ENCODE measurements around the gene TPTE.
"Not testable (repeated sequence)": the region's sequence is repeated elsewhere in the genome, so short reads cannot be mapped to it uniquely, and the experiment has no call there.

Gene TPTE

GRCh38 chr21:10521091-10521598, at the start of gene TPTE:
TPTE (plus strand) TSS chr21:10521583; CDS start chr21:10538724, 17,141 bp downstream.
- DNase-seq, result no peak

DNA sequence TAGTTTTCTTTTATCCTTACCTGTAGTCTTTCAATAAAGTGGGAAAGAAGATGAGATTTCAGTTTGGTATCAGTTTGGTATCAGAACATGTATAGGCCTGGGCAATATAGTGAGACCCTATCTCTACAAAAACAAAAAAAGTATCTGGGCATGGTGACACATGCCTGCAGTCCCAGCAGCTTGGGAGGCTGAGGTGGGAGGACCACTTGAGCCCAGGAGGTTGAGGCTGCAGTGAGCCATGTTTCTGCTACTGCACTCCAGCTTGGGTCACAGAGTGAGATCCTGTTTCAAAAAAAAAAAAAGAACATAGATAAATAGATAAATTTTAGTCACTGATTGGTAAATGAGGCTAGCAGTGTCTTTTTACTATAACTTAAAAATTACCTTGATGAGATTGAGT, 49.4 kb upstream of the TPTE start:
- not testable (repeated sequence) for DNase-seq

DNA sequence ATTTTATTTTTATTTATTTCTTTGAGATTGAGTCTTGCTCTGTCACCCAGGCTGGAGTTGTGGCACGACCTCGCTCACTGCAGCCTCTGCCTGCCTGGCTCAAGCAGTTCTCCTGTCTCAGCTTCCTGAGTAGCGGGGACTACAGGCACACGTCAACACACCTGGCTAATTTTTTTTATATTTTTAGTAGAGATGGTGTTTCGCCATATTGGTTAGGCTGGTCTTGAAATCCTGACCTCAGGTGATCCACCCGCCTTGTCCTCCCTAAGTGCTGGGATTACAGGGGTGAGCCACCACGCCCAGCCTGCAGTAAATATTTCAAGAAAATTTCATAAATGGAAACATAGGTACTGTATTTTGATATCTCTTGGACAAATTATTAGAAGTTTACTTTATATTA, 43.6 kb upstream of the TPTE start:
- not testable (repeated sequence) for DNase-seq

- not testable (repeated sequence) for DNase-seq
Observed at GRCh38 chr21:10479875-10480274, 41.5 kb upstream of the TPTE start.

DNA sequence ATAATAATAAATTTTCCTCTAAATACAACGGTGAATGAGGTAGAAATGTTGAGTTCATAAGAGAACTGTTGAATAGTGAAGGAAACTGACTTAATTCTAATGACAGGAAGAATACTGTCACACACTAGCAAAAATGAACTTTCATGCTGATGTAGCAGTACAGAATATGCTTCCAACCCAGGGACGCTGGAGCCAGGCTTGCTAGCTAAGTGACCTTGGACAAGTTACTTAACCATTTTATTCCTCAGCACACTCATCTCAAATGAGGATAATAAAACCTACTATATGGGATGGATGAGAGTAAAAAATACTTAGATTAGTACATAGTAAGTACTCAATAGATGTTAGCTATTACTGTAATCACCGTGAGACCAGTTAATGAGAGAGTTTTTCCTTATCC, 36.5 kb upstream of the TPTE start:
- not testable (repeated sequence) for DNase-seq

DNA sequence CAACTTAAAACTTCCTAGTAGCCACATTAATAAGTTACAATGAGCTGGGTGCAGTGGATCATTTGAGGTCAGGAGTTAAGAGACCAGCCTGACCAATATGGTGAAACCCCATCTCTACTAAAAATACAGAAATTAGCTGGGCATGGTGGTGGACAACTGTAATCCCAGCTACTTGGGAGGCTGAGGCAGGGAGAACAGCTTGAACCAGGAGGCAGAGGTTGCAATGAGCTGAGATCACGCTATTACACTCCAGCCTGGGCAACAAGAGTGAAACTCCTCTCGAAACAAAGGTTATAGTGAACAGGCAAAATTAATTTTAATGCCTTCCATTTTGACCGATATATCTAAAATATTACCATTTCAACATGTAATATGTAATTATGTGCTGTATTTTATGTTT, 30.9 kb upstream of the TPTE start:
- DNase-seq, result not testable (repeated sequence)

DNA sequence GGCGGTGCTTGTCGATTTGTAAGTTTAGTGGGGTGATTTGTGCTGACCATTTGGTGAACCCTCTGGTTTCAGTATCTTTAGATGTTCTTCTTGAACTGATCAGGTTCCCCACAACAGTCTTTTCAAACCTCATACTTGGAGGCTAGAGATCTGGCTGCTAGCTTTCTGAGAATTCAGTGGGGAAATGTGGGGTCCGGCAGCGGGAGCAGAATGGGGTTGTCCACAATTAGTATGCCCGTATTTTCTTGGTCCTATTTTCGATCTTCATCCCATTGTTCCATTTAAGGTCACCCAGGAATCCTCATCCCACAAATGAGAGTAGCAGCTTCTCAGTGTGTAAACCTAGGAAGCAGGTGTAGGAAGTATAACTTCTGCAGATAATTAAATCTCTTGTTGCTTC, 10.3 kb upstream of the TPTE start:
- DNase-seq, result no peak

DNA sequence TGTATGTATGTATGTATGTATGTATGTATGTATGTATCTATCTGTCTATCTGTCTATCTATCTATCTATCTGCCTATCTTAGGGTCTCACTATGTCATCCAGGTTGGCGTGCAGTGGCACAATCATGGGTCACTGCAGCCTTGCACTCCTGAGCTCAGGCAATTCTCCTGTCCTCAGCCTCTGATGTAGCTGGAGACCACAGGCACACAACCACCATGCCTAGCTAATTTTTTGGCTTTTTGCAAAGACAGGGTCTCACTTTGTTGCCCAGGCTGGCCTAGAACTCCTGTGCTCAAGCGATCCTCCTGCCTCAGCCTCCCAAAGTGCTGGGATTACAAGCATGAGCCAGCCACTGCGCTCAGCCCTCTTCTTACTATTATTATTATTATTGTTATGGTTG, 4.5 kb upstream of the TPTE start:
- DNase-seq, result not testable (repeated sequence)

DNA sequence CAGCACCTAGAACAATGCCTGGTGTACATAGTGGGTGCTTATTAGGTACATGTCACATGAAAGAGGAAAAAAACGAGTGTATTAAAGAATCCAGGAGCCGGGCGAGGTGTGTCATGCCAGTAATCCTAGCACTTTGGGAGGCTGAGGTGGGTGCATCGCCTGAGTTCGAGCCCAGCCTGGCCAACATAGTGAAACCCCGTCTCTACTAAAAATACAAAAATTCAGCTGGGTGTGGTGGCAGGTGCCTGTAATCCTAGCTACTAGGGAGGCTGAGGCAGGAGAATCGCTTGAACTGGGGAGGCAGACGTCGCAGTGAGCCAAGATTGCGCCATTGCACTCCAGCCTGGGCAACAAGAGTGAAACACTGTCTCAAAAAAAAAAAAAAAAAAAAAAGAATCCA, 3.5 kb upstream of the TPTE start:
- not testable (repeated sequence) for DNase-seq

GRCh38 chr21:10521835-10522500, 585 bp downstream of the TPTE start:
- DNase-seq, result not testable (repeated sequence)

- no peak for DNase-seq
Observed at GRCh38 chr21:10539956-10540355, 18.6 kb downstream of the TPTE start.

- not testable (repeated sequence) for DNase-seq
Observed at GRCh38 chr21:10544376-10544775, 23.0 kb downstream of the TPTE start.

DNA sequence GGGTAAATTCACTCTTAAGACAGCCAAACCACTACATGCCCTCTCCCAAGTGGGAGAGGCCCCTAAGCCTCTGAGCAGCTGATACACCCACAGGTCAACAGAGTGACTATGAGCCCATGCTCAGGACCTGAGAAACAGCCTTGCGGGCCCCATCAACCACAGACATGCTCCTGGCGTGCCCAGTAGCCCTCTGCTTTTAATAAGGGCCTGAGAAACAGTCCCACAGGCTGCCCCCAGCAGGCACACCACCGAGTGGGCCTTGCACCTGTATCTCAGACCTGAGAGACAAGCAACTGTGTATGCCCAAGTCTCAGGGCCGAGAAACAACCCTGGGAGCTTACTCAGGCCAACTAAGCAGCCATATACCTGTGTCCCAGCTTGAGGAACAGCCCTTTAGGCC, 26.5 kb downstream of the TPTE start:
- not testable (repeated sequence) for DNase-seq

DNA sequence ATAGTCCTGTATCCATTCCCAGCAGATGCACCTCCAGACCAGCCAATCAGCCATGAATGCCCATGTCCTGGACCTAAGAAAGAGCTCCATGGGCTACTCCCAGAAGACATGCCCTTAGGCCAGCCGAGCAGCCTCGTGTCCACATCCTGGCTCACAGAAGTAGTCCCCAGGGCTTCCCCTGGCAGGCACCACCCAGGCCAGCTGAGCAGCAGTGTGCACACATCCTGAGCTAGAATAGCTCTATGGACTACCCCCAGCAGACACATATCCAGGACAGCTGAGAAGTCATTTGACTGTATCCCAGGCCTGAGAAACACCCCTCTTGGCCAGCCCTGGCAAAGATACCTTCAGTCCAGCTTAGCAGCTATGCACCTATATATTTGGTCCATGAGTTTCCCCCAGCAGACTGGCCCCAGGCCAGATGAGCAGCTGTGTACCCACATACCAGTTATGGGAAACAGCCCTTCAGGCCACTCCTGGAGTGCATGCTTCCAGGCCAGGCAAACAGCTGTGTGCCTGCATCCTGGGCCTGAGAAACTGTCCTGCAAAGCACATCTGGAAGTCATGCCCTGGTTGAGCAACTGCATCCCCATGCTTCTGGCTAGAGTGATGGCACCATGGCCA, 27.1 kb downstream of the TPTE start:
- DNase-seq, result not testable (repeated sequence)

DNA sequence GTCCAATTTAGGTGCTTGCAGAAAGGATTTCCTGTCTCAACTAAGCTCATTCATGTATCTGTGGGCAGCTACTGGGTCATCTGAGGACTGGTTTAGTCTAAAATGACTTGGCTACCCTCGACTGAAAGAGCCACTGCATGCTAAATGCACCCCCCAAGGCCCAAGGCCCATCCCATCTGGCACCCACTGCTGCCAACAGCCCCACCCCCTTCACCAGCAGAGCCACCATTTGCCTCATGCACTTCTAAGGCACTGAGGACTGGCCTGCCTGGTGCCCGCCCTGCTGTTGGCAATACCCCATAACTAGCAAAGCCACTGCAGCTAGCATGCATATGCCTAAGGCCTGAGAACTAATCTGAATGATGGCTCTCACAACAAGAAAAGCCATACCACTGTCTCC, 49.4 kb downstream of the TPTE start:
- not testable (repeated sequence) for DNase-seq

GRCh38 chr21:10574531-10575310, 53.3 kb downstream of the TPTE start:
- DNase-seq, result not testable (repeated sequence)

GRCh38 chr21:10575311-10575667, 53.9 kb downstream of the TPTE start:
- no peak for DNase-seq

GRCh38 chr21:10578910-10579309, 57.5 kb downstream of the TPTE start:
- not testable (repeated sequence) for DNase-seq

- DNase-seq, result not testable (repeated sequence)
Observed at GRCh38 chr21:10589115-10589514, 67.7 kb downstream of the TPTE start.

GRCh38 chr21:10607074-10607473, 85.7 kb downstream of the TPTE start:
- not testable (repeated sequence) for DNase-seq

DNA sequence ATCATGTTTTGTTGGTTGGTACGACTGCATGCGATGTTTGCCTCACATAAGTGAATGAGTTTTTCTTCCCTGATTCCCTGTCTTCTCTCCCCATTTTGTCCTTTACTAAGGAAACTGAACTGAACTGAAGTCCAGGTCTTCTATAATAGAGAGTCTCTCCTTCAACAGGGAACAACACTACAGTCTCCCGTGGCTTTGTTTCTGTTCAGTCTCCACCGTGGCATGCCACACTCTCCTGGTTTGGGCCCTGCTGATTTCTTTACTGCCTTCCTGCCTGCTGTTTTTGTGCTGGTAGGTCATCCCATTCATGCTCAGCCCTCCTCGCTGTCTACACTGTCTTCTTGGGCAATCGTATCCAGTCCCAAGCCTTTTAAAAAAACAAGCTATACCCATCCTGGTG, 92.9 kb downstream of the TPTE start:
- DNase-seq, result not testable (repeated sequence)

- DNase-seq, result not testable (repeated sequence)
Observed at GRCh38 chr21:10616061-10616460, 94.7 kb downstream of the TPTE start.

- DNase-seq, result no peak
Observed at GRCh38 chr21:10616535-10616934, 95.2 kb downstream of the TPTE start.
